Natural killer cell (primary cell): ENCODE data around the gene RESP18. TPM values are rescaled to one million over a fixed set of nuclear protein-coding genes. Genes with fewer than 3 reads are reported as not detected.

Source experiments
- ATAC-seq, 3 donors: fragments of 150-1000 bp in 2 of 3; fragments of 200-7000 bp in 1 of 3; cut with Tn5 transposase; 1 replicate in 1 of 3; 2 replicates in 2 of 3; pipeline ENCODE4 v1.10.0; 2021; ENCODE audit warnings: mild to moderate bottlenecking in 2 of 3, moderate library complexity in 2 of 3
- DNase-seq, 2 donors: peaks; one replicate each; pipeline versions ENCODE4 v3.0.0 to v3.0.0-alpha.2; 2013 to 2021; ENCODE audit warnings: mixed read lengths in 1 of 2
- H3K27ac ChIP-seq: one replicate; pipeline ENCODE4 v1.5.1; 2013; ENCODE audit warnings: mild to moderate bottlenecking, low read length
- H3K27me3 ChIP-seq: one replicate; pipeline ENCODE4 v1.6.1; 2013; ENCODE audit warnings: low read length; ENCODE audit not compliant: control insufficient read depth, insufficient read depth
- H3K36me3 ChIP-seq: one replicate; pipeline ENCODE4 v1.6.1; 2013; ENCODE audit warnings: low read length; ENCODE audit not compliant: control insufficient read depth, insufficient read depth
- H3K4me1 ChIP-seq: one replicate; pipeline ENCODE4 v1.6.1; 2013; ENCODE audit warnings: low read length; ENCODE audit not compliant: control insufficient read depth, insufficient read depth
- H3K4me3 ChIP-seq: one replicate; pipeline ENCODE4 v1.5.1; 2013; ENCODE audit warnings: low read length
- H3K9me3 ChIP-seq: one replicate; pipeline ENCODE4 v1.6.1; 2013; ENCODE audit warnings: low read length; ENCODE audit not compliant: control insufficient read depth, insufficient read depth
- H3K27ac Mint-ChIP-seq, 2 donors: one replicate each; pipeline ENCODE4 v1.8.0; 2022; ENCODE audit warnings: mild to moderate bottlenecking in 2 of 2, mixed read lengths in 2 of 2, moderate library complexity in 1 of 2
- H3K27me3 Mint-ChIP-seq, 2 donors: one replicate each; pipeline ENCODE4 v1.8.0; 2022; ENCODE audit warnings: low read depth in 2 of 2, mixed read lengths in 2 of 2
- H3K36me3 Mint-ChIP-seq: one replicate; pipeline ENCODE4 v1.8.0; 2022; ENCODE audit warnings: mixed read lengths
- H3K4me1 Mint-ChIP-seq, 2 donors: one replicate each; pipeline ENCODE4 v1.8.0; 2022; ENCODE audit warnings: mixed read lengths in 2 of 2
- H3K4me3 Mint-ChIP-seq: one replicate; pipeline ENCODE4 v1.8.0; 2022; ENCODE audit warnings: mild to moderate bottlenecking, moderate library complexity, mixed read lengths
- H3K9me3 Mint-ChIP-seq, 2 donors: one replicate each; pipeline ENCODE4 v1.8.0; 2022; ENCODE audit warnings: mixed read lengths in 2 of 2
- WGBS: methylation state at CpG from one replicate; pipeline ENCODE4 v1.1.7; 2013; ENCODE audit warnings: missing lambda C conversion rate; ENCODE audit not compliant: insufficient coverage; 5-methylcytosine and 5-hydroxymethylcytosine counted together
- intact Hi-C: fragments of 100-400 bp; cut with micrococcal nuclease; formaldehyde crosslinking; loops from one replicate; pipeline ENCODE4 v1.14.2; 2022
- total RNA-seq, 4 donors: library from RNA; stranded (reverse); fragments of 120-200 nt in 1 of 4; gene quantifications; one replicate each; pipeline versions ENCODE4 v1.2.3 to v1.2.4, GENCODE V29; 2013 to 2022
- TF ChIP-seq, protein P1 (sequence below): fragments of 200-600 bp; IDR thresholded peaks from one replicate; pipeline ENCODE4 v1.8.0; 2022; ENCODE audit warnings: antibody characterized with exemption

RESP18 gene
- total RNA-seq, 3 donors from 2014 or later (not counting 1 experiment from before 2014, with no cell fraction given), result not detected

DNA sequence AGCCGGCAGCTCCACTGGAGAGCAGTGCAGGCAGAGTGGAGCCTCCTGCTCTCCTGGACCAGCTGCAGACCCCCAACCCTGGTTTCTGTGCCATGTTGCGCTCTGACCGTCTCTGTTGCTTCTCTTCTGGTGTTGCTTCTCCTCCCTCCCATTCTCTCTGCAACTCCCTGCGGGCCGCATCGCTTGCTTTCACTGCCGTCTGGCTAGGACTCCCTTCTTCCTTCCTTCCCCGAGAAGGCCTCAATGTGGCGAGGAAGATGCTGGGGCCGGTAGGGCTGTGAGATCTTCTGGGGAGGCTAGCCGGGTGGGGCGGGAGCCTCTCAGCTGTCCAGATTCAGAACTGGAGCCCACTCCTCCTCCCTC is 47.2 kb downstream of the RESP18 start:
- DNase-seq, result no peak
- Histone ChIP-seq H3K4me3 (no peak overlapping the region), H3K27me3 (no peaks in the 10 kb centered on the region), H3K9me3 (no peaks in the 10 kb centered on the region), H3K4me1 (peaks cover 4% of the 10 kb centered on the region), H3K36me3 (peaks cover 50% of the 10 kb centered on the region), H3K27ac (no peak overlapping the region)
- 97% methylated on average over 12 of the region's 12 CpGs for WGBS
- intact Hi-C loops, result no loop called here
- Mint-ChIP-seq H3K9me3 (no peaks in the 10 kb centered on the region), H3K4me1 (peaks cover 7 to 18% of the 10 kb centered on the region in 2 donors), H3K36me3 (no peaks in the 10 kb centered on the region), H3K4me3 (no peak overlapping the region), H3K27me3 (no peaks in the 10 kb centered on the region), H3K27ac (no peak overlapping the region)
- TF ChIP-seq, protein P1, sequence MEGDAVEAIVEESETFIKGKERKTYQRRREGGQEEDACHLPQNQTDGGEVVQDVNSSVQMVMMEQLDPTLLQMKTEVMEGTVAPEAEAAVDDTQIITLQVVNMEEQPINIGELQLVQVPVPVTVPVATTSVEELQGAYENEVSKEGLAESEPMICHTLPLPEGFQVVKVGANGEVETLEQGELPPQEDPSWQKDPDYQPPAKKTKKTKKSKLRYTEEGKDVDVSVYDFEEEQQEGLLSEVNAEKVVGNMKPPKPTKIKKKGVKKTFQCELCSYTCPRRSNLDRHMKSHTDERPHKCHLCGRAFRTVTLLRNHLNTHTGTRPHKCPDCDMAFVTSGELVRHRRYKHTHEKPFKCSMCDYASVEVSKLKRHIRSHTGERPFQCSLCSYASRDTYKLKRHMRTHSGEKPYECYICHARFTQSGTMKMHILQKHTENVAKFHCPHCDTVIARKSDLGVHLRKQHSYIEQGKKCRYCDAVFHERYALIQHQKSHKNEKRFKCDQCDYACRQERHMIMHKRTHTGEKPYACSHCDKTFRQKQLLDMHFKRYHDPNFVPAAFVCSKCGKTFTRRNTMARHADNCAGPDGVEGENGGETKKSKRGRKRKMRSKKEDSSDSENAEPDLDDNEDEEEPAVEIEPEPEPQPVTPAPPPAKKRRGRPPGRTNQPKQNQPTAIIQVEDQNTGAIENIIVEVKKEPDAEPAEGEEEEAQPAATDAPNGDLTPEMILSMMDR, result no peak
- no peak for ATAC-seq

GRCh38 chr2:219284501-219285372 is 47.8 kb downstream of the RESP18 start:
- Mint-ChIP-seq H3K27ac (no peak overlapping the region), H3K9me3 (no peaks in the 10 kb centered on the region), H3K27me3 (no peaks in the 10 kb centered on the region), H3K4me3 (no peak overlapping the region), H3K36me3 (no peaks in the 10 kb centered on the region), H3K4me1 (peaks cover 13 to 24% of the 10 kb centered on the region in 2 donors)
- H3K27ac ChIP-seq, result no peak overlapping the region
- DNase-seq (no peak), ATAC-seq (no peak)
- no peak overlapping the region for H3K4me3 ChIP-seq
- H3K9me3 ChIP-seq, result no peaks in the 10 kb centered on the region
- 98% methylated on average over 16 of the region's 16 CpGs for WGBS
- H3K36me3 ChIP-seq, result peaks cover 50% of the 10 kb centered on the region
- intact Hi-C loops, result no loop called here
- TF ChIP-seq, protein P1, result no peak
- no peaks in the 10 kb centered on the region for H3K27me3 ChIP-seq
- H3K4me1 ChIP-seq, result peaks cover 10% of the 10 kb centered on the region

DNA sequence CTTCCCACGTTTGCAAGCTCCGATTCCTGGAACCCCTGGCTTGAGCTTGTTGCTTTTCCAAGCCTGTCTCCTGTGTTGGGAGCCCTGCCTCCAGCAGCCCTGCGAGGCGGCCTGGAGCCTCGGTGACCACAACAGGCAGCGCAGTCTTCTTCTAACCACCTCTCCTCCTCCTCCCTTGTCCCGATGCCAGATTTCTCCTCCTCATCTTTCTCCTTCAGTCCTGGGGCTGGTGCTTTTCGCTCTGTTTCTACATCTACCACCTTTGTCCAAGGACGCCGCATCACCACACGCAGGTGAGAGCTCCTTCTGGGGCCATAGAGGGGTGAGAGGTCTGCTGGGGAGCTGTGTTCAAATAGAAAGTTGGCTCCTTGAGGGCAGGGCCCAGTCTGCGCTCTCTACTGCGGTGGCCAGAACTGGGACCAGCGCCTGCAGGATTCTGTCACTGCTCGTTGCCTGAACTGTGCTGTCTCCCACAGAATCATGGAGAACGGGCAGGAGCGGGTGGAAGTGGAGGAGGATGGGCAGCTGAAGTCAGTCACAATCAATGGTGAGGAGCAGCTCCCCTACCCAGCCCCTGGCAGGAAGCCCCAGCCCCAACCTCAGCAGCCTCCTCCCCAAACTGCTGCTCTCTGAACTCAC is 49.5 kb downstream of the RESP18 start:
- no peak for ATAC-seq
- Histone ChIP-seq H3K9me3 (no peaks in the 10 kb centered on the region), H3K27ac (no peak overlapping the region), H3K36me3 (peaks cover 50% of the 10 kb centered on the region), H3K4me1 (peaks cover 23% of the 10 kb centered on the region), H3K27me3 (no peaks in the 10 kb centered on the region), H3K4me3 (no peak overlapping the region)
- Mint-ChIP-seq H3K4me3 (no peak overlapping the region), H3K9me3 (no peaks in the 10 kb centered on the region), H3K27ac (peak overlapping the region; percentile 97 to 99), H3K4me1 (peaks cover 25 to 38% of the 10 kb centered on the region in 2 donors), H3K27me3 (no peaks in the 10 kb centered on the region), H3K36me3 (no peaks in the 10 kb centered on the region)
- DNase-seq, result no peak
- 97% methylated on average over 13 of the region's 17 CpGs for WGBS
- intact Hi-C loops, result no loop called here
- TF ChIP-seq, protein P1, result no peak
